Endodermal cell (in vitro differentiated cells): ENCODE data around the gene HACE1. TPM values are rescaled to one million over a fixed set of nuclear protein-coding genes. Genes with fewer than 3 reads are reported as not detected.
"Not testable (repeated sequence)": the region's sequence is repeated elsewhere in the genome, so short reads cannot be mapped to it uniquely, and the experiment has no call there.

Source experiments
- DNase-seq: peaks from one replicate; pipeline ENCODE4 v3.0.0-alpha.2; 2017
- H3K27ac ChIP-seq: 2 replicates; pipeline ENCODE4 v1.5.1; 2013; ENCODE audit warnings: mild to moderate bottlenecking, low read depth, low read length, moderate library complexity
- H3K27me3 ChIP-seq: 2 replicates; pipeline ENCODE4 v1.6.1; 2013; ENCODE audit warnings: mild to moderate bottlenecking, low read length, moderate library complexity; ENCODE audit not compliant: insufficient read depth, control insufficient read depth, poor library complexity, severe bottlenecking
- H3K36me3 ChIP-seq: 2 replicates; pipeline ENCODE4 v1.7.0; 2013; ENCODE audit warnings: mild to moderate bottlenecking, low read length, moderate library complexity; ENCODE audit not compliant: control insufficient read depth, insufficient read depth
- H3K4me1 ChIP-seq: one replicate; pipeline ENCODE4 v1.7.0; 2013; ENCODE audit warnings: low read length; ENCODE audit not compliant: control insufficient read depth, insufficient read depth
- H3K4me3 ChIP-seq: 2 replicates; pipeline ENCODE4 v1.5.1; 2013; ENCODE audit warnings: mild to moderate bottlenecking, low read length, moderate library complexity
- H3K9ac ChIP-seq: 2 replicates; pipeline ENCODE4 v1.6.1; 2013; ENCODE audit warnings: mild to moderate bottlenecking, low read length, moderate library complexity; ENCODE audit not compliant: poor library complexity, severe bottlenecking; ENCODE audit errors: extremely low read depth
- H3K9me3 ChIP-seq: 2 replicates; pipeline ENCODE4 v1.6.1; 2013; ENCODE audit warnings: mild to moderate bottlenecking, low read length, moderate library complexity; ENCODE audit not compliant: control insufficient read depth
- H3K27ac Mint-ChIP-seq: 2 replicates; pipeline ENCODE4 v1.8.0; 2020; ENCODE audit warnings: mixed read lengths
- H3K27me3 Mint-ChIP-seq: 2 replicates; pipeline ENCODE4 v1.8.0; 2021; ENCODE audit warnings: mild to moderate bottlenecking, mixed read lengths; ENCODE audit not compliant: insufficient read depth
- H3K36me3 Mint-ChIP-seq: 2 replicates; pipeline ENCODE4 v1.8.0; 2020; ENCODE audit warnings: low read depth, mixed read lengths
- H3K4me1 Mint-ChIP-seq: 2 replicates; pipeline ENCODE4 v1.8.0; 2020; ENCODE audit warnings: mixed read lengths
- H3K4me3 Mint-ChIP-seq: 2 replicates; pipeline ENCODE4 v1.8.0; 2020; ENCODE audit warnings: mild to moderate bottlenecking, moderate library complexity, mixed read lengths
- H3K9me3 Mint-ChIP-seq: 2 replicates; pipeline ENCODE4 v1.8.0; 2020; ENCODE audit warnings: mild to moderate bottlenecking, mixed read lengths
- CTCF ChIP-seq: fragments of 200-600 bp; sonication (generic); conservative IDR thresholded peaks from 2 replicates; pipeline ENCODE4 v1.5.0; 2021; ENCODE audit warnings: antibody characterized with exemption, mild to moderate bottlenecking
- WGBS, 2 experiments: methylation state at CpG; one replicate each; pipeline versions ENCODE4 v1.1.5 to v1.1.7; 2013; ENCODE audit warnings: missing lambda C conversion rate in 2 of 2, mixed read lengths in 1 of 2; ENCODE audit not compliant: insufficient coverage in 1 of 2, insufficient read length in 1 of 2; 5-methylcytosine and 5-hydroxymethylcytosine counted together
- total RNA-seq, 2 donors: library from RNA; stranded (reverse); fragmentation: NEBNext Ultra II Directional in 1 of 2; extraction: Animal tissue kit (Norgen Biotek cat#: 25700) in 1 of 2; gene quantifications; 2 replicates in 1 of 2; 3 replicates in 1 of 2; pipeline ENCODE4 v1.2.1, GENCODE V29; 2021

The HACE1 gene
- total RNA-seq, 2 donors from 2014 or later = 23.7 to 30.1 TPM

- no peaks in the 10 kb centered on the region for H3K4me1 ChIP-seq
- H3K4me3 ChIP-seq = no peak overlapping the region
- Mint-ChIP-seq H3K27ac (no peak overlapping the region), H3K36me3 (peaks cover 40% of the 10 kb centered on the region), H3K4me1 (no peaks in the 10 kb centered on the region), H3K27me3 (no peaks in the 10 kb centered on the region), H3K4me3 (no peak overlapping the region), H3K9me3 (peaks cover 5% of the 10 kb centered on the region)
- WGBS, 2 experiments = 97 to 100% methylated on average over 2 of the region's 2 CpGs
- no peak overlapping the region for H3K27ac ChIP-seq
- peaks cover 50% of the 10 kb centered on the region for H3K36me3 ChIP-seq
- no peak for TF ChIP-seq CTCF
- H3K27me3 ChIP-seq = no peaks in the 10 kb centered on the region
- no peak for DNase-seq
- no peak overlapping the region for H3K9ac ChIP-seq
- H3K9me3 ChIP-seq = no peaks in the 10 kb centered on the region
These were observed 16.5 kb downstream of the HACE1 start for GRCh38 chr6:104843229-104843628.

GRCh38 chr6:104837158-104837557 is 22.6 kb downstream of the HACE1 start:
- Histone ChIP-seq H3K4me3 (no peak overlapping the region), H3K27ac (no peak overlapping the region), H3K36me3 (peaks cover 29% of the 10 kb centered on the region), H3K9ac (no peak overlapping the region), H3K4me1 (no peaks in the 10 kb centered on the region), H3K9me3 (no peaks in the 10 kb centered on the region), H3K27me3 (no peaks in the 10 kb centered on the region)
- Mint-ChIP-seq H3K4me1 (peaks cover 7% of the 10 kb centered on the region), H3K27ac (no peak overlapping the region), H3K36me3 (peaks cover 51% of the 10 kb centered on the region), H3K4me3 (no peak overlapping the region), H3K27me3 (no peaks in the 10 kb centered on the region), H3K9me3 (peaks cover 5% of the 10 kb centered on the region)
- no peak for DNase-seq
- 93 to 100% methylated on average over 1 of the region's 1 CpG for WGBS, 2 experiments
- no peak for TF ChIP-seq CTCF

GRCh38 chr6:104836479-104837020 is 23.2 kb downstream of the HACE1 start:
- peaks cover 29% of the 10 kb centered on the region for H3K36me3 ChIP-seq

GRCh38 chr6:104835782-104836181 is 23.9 kb downstream of the HACE1 start:
- Mint-ChIP-seq H3K9me3 (peaks cover 5% of the 10 kb centered on the region), H3K27me3 (no peaks in the 10 kb centered on the region), H3K27ac (no peak overlapping the region), H3K4me1 (peaks cover 7% of the 10 kb centered on the region), H3K36me3 (peaks cover 51% of the 10 kb centered on the region), H3K4me3 (no peak overlapping the region)
- Histone ChIP-seq H3K27me3 (no peaks in the 10 kb centered on the region), H3K4me1 (no peaks in the 10 kb centered on the region), H3K36me3 (peaks cover 29% of the 10 kb centered on the region), H3K4me3 (no peak overlapping the region), H3K9me3 (no peaks in the 10 kb centered on the region), H3K9ac (no peak overlapping the region), H3K27ac (no peak overlapping the region)
- no peak for DNase-seq
- TF ChIP-seq CTCF = no peak

More at GRCh38 chr6:104836479-104837020, 23.2 kb downstream of the HACE1 start:
- H3K9me3 ChIP-seq, H3K27me3 ChIP-seq, H3K9me3 Mint-ChIP-seq, H3K4me1 Mint-ChIP-seq, H3K4me3 Mint-ChIP-seq, H3K27ac ChIP-seq, H3K27ac Mint-ChIP-seq, H3K9ac ChIP-seq, DNase-seq, H3K4me1 ChIP-seq, H3K4me3 ChIP-seq, H3K27me3 Mint-ChIP-seq: not testable (repeated sequence)
- H3K36me3 Mint-ChIP-seq = peaks cover 50% of the 10 kb centered on the region
- 85 to 93% methylated on average over 3 to 5 of the region's 5 CpGs for WGBS, 2 experiments
